Measurements from ENCODE around the gene OMD.

- TF ChIP-seq, protein P1, sequence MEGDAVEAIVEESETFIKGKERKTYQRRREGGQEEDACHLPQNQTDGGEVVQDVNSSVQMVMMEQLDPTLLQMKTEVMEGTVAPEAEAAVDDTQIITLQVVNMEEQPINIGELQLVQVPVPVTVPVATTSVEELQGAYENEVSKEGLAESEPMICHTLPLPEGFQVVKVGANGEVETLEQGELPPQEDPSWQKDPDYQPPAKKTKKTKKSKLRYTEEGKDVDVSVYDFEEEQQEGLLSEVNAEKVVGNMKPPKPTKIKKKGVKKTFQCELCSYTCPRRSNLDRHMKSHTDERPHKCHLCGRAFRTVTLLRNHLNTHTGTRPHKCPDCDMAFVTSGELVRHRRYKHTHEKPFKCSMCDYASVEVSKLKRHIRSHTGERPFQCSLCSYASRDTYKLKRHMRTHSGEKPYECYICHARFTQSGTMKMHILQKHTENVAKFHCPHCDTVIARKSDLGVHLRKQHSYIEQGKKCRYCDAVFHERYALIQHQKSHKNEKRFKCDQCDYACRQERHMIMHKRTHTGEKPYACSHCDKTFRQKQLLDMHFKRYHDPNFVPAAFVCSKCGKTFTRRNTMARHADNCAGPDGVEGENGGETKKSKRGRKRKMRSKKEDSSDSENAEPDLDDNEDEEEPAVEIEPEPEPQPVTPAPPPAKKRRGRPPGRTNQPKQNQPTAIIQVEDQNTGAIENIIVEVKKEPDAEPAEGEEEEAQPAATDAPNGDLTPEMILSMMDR (IDR thresholded peaks at IDR 0.05), result no peak
- no peak for TF ChIP-seq POLR2A (IDR thresholded peaks at IDR 0.05)
Measured at GRCh38 chr9:92438900-92439526, 14.7 kb upstream of the OMD start.

Data from lower leg skin (tissue), 3 donors.